Measurements from ENCODE around the gene SRPK2.

The SRPK2 gene

DNA sequence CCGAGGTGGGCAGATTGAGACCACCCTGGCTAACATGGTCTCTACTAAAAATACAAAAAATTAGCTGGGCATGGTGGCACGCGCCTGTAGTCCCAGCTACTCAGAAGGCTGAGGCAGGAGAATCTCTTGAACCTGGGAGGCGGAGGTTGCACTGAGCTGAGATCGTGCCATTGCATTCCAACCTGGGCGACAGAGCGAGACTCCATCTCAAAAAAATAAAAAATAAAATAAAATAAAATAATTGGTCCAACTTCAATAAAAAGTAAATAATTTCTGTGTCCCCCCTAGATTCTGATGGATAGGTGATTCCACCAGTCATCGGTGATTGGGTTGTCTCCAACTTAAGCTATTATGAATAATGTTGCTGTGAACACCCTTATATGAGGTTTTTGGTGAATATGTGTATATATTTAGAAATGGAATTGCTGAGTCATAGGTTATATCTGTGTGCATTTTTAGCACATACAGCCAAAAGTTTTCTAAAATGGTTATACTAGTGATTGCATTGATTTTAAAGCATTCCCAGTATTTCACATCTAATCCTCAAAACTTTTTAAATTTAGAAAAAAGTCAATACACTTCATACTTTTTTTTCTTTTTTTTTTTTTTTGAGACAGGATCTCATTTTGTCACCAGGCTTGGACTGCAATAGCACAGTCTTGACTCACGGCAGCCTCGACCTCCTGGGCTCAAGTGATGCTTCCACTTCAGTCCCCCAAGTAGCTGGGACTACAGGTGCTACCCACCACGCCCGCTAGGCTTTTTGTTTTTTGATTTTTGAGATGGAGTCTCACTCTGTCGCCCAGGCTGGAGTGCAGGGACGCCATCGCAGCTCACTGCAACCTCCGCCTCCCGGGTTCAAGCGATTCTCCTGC, 13.7 kb upstream of the SRPK2 start:
- TF ChIP-seq POLR2A (IDR thresholded peaks at IDR 0.05; ENCODE audit: low read depth, low read length) = no peak
- TF ChIP-seq POLR2AphosphoS5 (IDR thresholded peaks at IDR 0.05; ENCODE audit: low read depth, low read length) = no peak
- no peak for TF ChIP-seq TAF1 (IDR thresholded peaks at IDR 0.05; ENCODE audit: borderline replicate concordance, low read depth, low read length)
- no peak for FAIRE-seq
- no peak for DNase-seq (ENCODE audit: insufficient read length)

DNA sequence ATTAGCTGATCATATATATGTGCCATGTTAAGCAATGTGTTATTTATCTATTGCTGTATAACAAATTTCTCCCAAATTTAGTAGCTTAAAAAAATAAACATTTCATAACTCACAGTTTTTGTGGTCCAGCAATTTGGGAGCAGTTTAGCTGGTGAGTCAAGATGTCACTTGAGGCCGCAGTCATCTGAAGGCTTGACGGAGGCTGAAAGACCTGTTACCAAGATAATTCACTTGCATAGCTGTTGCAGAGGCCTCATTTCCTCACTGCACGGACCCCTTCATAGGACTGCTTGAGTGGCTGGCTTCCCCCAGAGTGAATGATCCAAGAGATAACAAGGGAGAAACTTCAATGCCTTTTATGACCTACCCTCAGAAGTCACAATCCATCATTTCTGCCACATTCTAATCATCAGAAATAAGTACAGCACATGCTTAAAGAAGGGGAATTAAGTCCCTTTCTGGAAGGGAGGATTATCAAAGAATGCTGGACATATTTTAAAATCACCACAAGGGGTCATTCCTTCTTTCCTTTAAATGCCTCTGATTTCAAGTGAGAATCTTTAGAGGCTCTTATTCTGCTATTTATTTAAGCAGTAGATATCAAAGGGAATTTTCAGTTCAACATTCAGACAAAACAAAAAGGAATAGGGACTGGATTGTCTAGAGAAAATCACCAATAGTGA, 10.5 kb upstream of the SRPK2 start:
- no peak for TF ChIP-seq TAF1 (IDR thresholded peaks at IDR 0.05; ENCODE audit: borderline replicate concordance, low read depth, low read length)
- no peak for TF ChIP-seq POLR2A (IDR thresholded peaks at IDR 0.05; ENCODE audit: low read depth, low read length)
- TF ChIP-seq POLR2AphosphoS5 (IDR thresholded peaks at IDR 0.05; ENCODE audit: low read depth, low read length) = no peak
- FAIRE-seq (no peak), DNase-seq (ENCODE audit: insufficient read length) (no peak)

DNA sequence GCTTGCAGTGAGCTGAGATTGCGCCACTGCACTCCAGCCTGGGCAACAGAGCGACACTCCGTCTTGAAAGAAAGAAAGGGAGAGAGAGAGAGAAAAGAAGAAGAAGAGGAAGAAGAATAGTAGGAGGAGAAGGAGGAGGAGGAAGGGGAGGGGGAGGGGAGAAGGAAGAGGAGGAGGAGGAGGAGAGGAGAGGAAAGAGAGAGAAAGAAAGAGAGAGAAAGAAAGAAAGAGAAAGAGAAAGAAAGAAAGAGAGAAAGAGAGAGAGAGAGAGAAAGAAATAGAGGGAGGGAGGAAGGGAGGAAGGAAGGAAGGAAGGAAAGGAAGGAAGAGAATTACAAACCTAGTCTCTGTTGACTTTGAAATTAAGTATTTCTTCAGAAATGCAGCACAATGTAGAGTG, 7.8 kb upstream of the SRPK2 start:
- no peak for FAIRE-seq
- TF ChIP-seq POLR2AphosphoS5 (IDR thresholded peaks at IDR 0.05; ENCODE audit: low read depth, low read length) = no peak
- DNase-seq (ENCODE audit: insufficient read length) = no peak

DNA sequence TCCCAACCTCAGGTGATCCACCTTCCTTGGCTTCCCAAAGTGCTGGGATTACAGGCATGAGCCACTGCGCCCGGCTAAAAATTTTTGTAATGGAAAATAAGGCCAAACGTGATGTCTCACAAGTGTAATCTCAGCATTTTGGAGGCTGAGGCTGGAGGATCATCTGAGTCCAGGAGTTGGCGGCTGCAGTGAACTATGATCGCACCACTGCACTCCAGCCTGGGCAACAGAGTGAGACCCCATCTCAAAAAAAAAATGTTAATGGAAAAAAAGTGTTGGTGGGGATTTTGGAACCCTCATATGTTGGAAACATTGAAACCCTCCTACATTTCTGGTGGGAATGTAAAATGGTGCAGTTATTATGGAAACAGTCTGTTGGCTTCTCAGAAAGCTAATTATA, 2.7 kb upstream of the SRPK2 start:
- DNase-seq (ENCODE audit: insufficient read length) (no peak), FAIRE-seq (no peak)
- TF ChIP-seq POLR2A (IDR thresholded peaks at IDR 0.05; ENCODE audit: low read depth, low read length) (no peak), POLR2AphosphoS5 (IDR thresholded peaks at IDR 0.05; ENCODE audit: low read depth, low read length) (no peak), TAF1 (IDR thresholded peaks at IDR 0.05; ENCODE audit: borderline replicate concordance, low read depth, low read length) (no peak)

DNA sequence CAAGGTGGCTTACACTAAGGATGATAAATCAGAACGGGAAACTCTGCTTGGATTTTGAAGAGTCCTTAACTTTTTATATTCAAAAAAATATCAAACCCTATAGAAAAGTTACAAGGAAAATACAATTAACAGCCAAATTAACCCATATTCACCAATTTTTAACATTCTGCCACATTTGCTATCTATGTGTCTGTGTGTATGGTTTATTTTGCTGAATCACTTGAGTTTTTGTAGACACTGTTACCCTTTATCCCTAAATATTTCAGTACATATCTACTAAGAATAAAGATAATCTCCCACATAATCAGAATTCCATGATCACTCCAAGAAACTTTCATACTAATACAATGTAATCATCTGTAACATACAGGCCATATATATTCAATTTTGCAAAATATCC, 1.2 kb upstream of the SRPK2 start:
- TF ChIP-seq POLR2AphosphoS5 (IDR thresholded peaks at IDR 0.05; ENCODE audit: low read depth, low read length) = no peak
- no peak for TF ChIP-seq POLR2A (IDR thresholded peaks at IDR 0.05; ENCODE audit: low read depth, low read length)
- no peak for TF ChIP-seq TAF1 (IDR thresholded peaks at IDR 0.05; ENCODE audit: borderline replicate concordance, low read depth, low read length)
- DNase-seq (ENCODE audit: insufficient read length) (no peak), FAIRE-seq (no peak)

DNA sequence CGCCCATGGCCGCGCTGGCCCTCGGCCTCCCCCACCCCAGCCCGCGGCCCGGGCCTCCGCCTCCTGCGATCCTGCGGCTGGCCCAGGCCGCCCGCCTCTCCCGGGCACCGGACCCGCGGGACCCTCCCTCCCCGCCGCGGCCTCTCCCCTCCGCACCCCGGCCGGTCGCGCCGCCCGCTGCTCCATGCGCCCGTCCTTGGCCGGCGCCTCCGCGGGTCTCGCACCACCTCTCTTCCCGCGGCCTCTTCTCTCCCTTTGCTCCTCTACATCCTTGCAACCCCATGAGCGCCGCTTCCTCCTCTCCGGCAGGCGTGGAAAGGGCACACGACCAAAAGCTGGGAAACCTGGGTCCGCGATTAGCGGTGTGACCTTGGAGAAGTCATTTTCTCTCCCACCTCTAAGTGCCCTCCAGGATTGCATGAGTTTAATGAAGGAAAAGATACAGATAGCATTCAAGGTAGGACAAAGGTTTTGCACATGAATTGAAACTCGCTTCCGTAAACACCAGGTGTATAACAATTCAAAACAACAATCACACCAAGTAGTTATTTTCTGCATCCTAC, 448 bp upstream of the SRPK2 start:
- FAIRE-seq (no peak), DNase-seq (ENCODE audit: insufficient read length) (no peak)
- TF ChIP-seq TAF1 (IDR thresholded peaks at IDR 0.05; ENCODE audit: borderline replicate concordance, low read depth, low read length) = no peak
- no peak for TF ChIP-seq POLR2A (IDR thresholded peaks at IDR 0.05; ENCODE audit: low read depth, low read length)
- no peak for TF ChIP-seq POLR2AphosphoS5 (IDR thresholded peaks at IDR 0.05; ENCODE audit: low read depth, low read length)

DNA sequence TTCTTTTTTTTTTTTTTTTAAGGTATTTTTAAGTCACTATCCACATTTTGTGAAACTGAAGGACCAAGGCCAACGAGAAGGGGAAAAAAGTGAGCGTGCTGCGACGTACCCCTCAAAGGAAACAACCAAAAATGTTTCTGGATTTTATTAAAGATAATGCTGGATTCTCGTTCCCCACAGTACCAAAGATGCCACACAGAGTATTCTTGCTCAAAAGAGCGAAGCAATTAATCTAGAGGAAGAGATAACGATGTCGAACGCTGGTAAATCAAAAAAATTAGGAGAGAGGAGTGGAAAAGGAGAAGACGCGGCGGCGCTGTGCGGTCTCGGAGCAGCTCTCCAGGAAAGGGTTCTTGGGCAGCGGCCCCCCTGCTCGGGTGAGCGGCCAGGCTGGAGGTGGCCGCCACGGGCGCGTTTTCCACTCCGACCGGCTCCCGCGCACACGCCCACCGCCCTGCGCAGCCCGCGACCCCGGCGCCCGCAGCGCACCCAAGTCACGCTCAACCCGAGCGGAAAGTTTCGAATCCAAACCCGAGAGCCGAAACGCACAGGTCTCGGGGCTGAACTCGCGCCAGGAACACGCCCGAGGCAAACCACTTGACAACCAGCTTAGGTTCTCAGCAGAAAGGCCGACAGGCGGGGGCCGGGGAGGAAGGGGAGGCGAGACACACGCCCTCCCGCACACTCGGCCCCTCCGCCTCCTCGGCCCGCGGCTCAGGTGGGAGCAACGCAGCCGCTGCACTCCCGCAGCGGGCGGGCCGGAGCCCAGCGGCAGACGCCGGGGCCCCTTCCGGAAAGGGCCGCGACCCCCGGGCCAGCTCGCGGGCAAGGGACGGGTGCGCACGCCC, 989 bp downstream of the SRPK2 start:
- FAIRE-seq (no peak), DNase-seq (ENCODE audit: insufficient read length) (peak; percentile 66)
- TF ChIP-seq POLR2AphosphoS5 (IDR thresholded peaks at IDR 0.05; ENCODE audit: low read depth, low read length) (no peak), TAF1 (IDR thresholded peaks at IDR 0.05; ENCODE audit: borderline replicate concordance, low read depth, low read length) (no peak), POLR2A (IDR thresholded peaks at IDR 0.05; ENCODE audit: low read depth, low read length) (no peak)

DNA sequence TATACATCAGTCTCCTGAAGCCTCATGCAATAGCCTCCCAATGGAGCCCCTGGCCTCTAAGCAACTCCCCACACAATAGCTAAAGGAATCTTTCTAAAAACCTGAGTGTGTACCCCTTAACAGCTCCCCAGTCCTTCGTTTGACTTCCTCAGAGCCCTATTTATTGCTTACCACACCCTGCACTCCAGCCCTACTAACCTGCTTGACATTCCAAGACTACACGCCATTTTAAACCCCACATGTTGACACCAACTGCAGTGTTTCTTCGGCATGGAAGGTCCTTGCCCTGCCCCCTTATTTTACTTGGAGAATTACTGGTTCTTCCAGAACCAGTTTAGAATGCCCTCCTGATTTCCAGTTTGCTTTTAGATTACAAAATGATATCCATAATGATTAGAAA, 10.8 kb downstream of the SRPK2 start:
- no peak for DNase-seq (ENCODE audit: insufficient read length)
- TF ChIP-seq TAF1 (IDR thresholded peaks at IDR 0.05; ENCODE audit: borderline replicate concordance, low read depth, low read length) (no peak), POLR2A (IDR thresholded peaks at IDR 0.05; ENCODE audit: low read depth, low read length) (no peak), POLR2AphosphoS5 (IDR thresholded peaks at IDR 0.05; ENCODE audit: low read depth, low read length) (no peak)
- no peak for FAIRE-seq

DNA sequence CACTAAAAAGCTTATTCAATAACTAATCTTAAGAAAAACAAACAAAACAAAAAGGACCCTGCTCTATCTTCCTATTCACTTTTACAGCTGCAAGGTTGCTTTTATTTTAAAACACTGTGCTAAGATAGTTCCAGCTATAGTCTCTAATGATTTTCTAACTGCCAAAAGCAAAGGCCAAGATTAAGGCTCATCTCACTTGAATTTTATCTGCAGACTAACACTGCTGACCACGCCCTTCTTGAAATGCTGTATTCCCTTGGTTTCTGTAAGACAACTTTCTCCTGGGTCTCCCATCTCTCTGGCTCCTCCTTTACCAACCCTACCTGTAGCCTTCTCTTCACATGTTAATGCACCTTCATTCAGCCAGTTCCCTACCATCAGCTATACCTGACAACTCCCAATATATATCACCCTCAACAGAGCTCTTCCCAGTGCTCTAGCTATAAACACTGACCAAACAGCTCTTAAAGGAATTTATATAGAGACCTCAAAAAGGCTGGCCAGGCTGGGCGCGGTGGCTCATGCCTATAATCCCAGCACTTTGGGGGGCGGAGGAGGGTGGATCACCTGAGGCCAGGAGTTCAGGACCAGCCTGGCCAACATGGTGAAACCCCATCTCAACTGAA, 11.7 kb downstream of the SRPK2 start:
- FAIRE-seq = no peak
- DNase-seq (ENCODE audit: insufficient read length) = no peak
- TF ChIP-seq POLR2AphosphoS5 (IDR thresholded peaks at IDR 0.05; ENCODE audit: low read depth, low read length) (no peak), TAF1 (IDR thresholded peaks at IDR 0.05; ENCODE audit: borderline replicate concordance, low read depth, low read length) (no peak), POLR2A (IDR thresholded peaks at IDR 0.05; ENCODE audit: low read depth, low read length) (no peak)

DNA sequence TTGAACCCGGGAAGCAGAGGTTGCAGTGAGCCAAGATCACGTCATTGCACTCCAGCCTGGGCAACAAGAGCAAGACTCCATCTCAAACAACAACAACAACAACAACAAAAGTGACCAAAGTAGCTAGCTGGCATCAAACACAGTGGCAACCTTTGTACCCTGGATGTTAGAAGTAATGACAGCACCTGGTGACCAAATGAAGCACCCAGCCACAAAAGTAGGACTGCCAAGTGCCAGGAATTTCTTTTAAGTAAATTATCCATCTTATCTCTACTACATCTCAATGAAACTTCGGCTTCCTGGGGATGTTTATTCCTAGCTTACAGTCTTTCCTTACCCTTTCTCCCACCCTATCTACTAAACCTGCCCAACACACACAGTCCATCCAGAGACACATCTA, 18.8 kb downstream of the SRPK2 start:
- FAIRE-seq = no peak
- TF ChIP-seq POLR2A (IDR thresholded peaks at IDR 0.05; ENCODE audit: low read depth, low read length) (no peak), TAF1 (IDR thresholded peaks at IDR 0.05; ENCODE audit: borderline replicate concordance, low read depth, low read length) (no peak), POLR2AphosphoS5 (IDR thresholded peaks at IDR 0.05; ENCODE audit: low read depth, low read length) (no peak)
- no peak for DNase-seq (ENCODE audit: insufficient read length)

DNA sequence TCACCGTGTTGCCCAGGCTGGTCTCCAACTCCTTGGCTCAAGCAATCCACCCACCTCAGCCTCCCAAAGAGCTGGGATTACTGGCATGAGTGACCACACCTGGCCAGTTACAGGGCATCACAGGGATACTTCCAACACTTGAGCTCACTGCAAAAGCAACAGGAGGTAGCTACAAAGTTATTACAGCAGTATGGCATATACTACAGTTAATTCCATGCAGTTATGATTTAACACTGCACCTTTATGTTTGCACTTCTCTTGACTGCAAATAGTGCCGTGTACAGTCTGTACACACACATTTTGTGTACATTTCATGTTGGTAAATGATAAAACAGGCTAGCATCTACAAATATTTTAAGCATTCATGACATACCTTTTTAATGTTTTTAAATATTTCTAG, 21.3 kb downstream of the SRPK2 start:
- DNase-seq (ENCODE audit: insufficient read length) (no peak), FAIRE-seq (no peak)
- TF ChIP-seq POLR2A (IDR thresholded peaks at IDR 0.05; ENCODE audit: low read depth, low read length) (no peak), TAF1 (IDR thresholded peaks at IDR 0.05; ENCODE audit: borderline replicate concordance, low read depth, low read length) (no peak), POLR2AphosphoS5 (IDR thresholded peaks at IDR 0.05; ENCODE audit: low read depth, low read length) (no peak)

All from GM12892 (cell line).